Bone marrow (tissue), 2 donors: ENCODE data around the gene GRID1.

Experiments
- DNase-seq, 2 donors: peaks; one replicate each; lab custom pipeline; 2025; lab: John Stamatoyannopoulos, UW

GRID1 gene

GRCh38 chr10:85795460-85795859 is 571.1 kb downstream of the GRID1 start:
- no peak for DNase-seq

GRCh38 chr10:85794553-85794952 is 572.0 kb downstream of the GRID1 start:
- DNase-seq: no peak

GRCh38 chr10:85792533-85792858 is 574.1 kb downstream of the GRID1 start:
- DNase-seq: no peak

GRCh38 chr10:85791818-85792532 is 574.6 kb downstream of the GRID1 start:
- DNase-seq: no peak

- no peak for DNase-seq
Measured at GRCh38 chr10:85789982-85790789, 576.4 kb downstream of the GRID1 start.

- DNase-seq: no peak
Measured at GRCh38 chr10:85789125-85789524, 577.5 kb downstream of the GRID1 start.

- no peak for DNase-seq
Measured at GRCh38 chr10:85788570-85788969, 578.0 kb downstream of the GRID1 start.

- no peak for DNase-seq
Measured at GRCh38 chr10:85787881-85788280, 578.7 kb downstream of the GRID1 start.

GRCh38 chr10:85787393-85787792 is 579.2 kb downstream of the GRID1 start:
- no peak for DNase-seq

GRCh38 chr10:85786401-85786899 is 580.1 kb downstream of the GRID1 start:
- DNase-seq: no peak

GRCh38 chr10:85784792-85785191 is 581.8 kb downstream of the GRID1 start:
- DNase-seq: no peak

GRCh38 chr10:85781404-85781803 is 585.2 kb downstream of the GRID1 start:
- DNase-seq: no peak

GRCh38 chr10:85778074-85778473 is 588.5 kb downstream of the GRID1 start:
- no peak for DNase-seq

GRCh38 chr10:85767891-85768290 is 598.7 kb downstream of the GRID1 start:
- no peak for DNase-seq

- DNase-seq: no peak
Measured at GRCh38 chr10:85764108-85764507, 602.5 kb downstream of the GRID1 start.

- DNase-seq: no peak
Measured at GRCh38 chr10:85761906-85762445, 604.6 kb downstream of the GRID1 start.

GRCh38 chr10:85741626-85742300 is 624.8 kb downstream of the GRID1 start:
- peak in 1 of 2 donors; percentile 4 for DNase-seq

GRCh38 chr10:85735997-85736396 is 630.6 kb downstream of the GRID1 start:
- DNase-seq: no peak

- no peak for DNase-seq
Measured at GRCh38 chr10:85734791-85735190, 631.8 kb downstream of the GRID1 start.

GRCh38 chr10:85724215-85724614 is 642.4 kb downstream of the GRID1 start:
- DNase-seq: no peak

- no peak for DNase-seq
Measured at GRCh38 chr10:85720931-85721590, 645.5 kb downstream of the GRID1 start.

- DNase-seq: no peak
Measured at GRCh38 chr10:85719408-85719807, 647.2 kb downstream of the GRID1 start.
